Measurements from ENCODE around the gene LRRN4CL. TPM values are rescaled to one million over a fixed set of nuclear protein-coding genes. Genes with fewer than 3 reads are reported as not detected.

The LRRN4CL gene
- total and polyA plus RNA-seq, 2 of the 8 experiments (the other 6 are each of a cell fraction or from before 2014, with no cell fraction given), result 0.05 to 0.26 TPM

DNA sequence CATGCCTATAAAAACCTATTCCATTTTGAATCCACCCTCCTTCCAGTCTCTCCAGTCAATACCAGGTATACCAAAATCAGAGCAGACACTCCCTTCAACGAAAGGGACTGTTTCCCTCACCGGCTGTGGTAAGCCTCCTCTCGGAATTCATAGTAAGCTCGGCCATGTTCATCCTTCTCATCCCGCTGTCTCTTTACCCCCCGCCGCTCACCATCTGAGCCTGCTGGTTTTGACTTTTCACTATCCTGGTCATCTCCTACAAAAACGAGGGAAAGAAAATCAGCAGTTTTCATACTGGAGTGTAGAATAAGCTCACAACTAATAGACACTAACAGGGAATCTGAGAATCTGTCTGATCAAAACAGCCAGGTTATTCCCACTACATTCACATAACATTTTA lies 34.8 kb upstream of the LRRN4CL start:
- H4K5ac ChIP-seq (ENCODE audit: insufficient read length, low read depth, low read length), result no peak overlapping the region
- no peak overlapping the region for H2BK12ac ChIP-seq (ENCODE audit: low read depth, low read length)
- H2AFZ ChIP-seq (ENCODE audit: low read length), result no peak overlapping the region
- H2BK120ac ChIP-seq (replicated peaks; ENCODE audit: low read depth, low read length), result no peak overlapping the region
- peak overlapping the region; percentile 36 to 93; a peak in 1 of 4 replicates for H3K4me2 ChIP-seq (ENCODE audit: insufficient read depth in 1 of 2, low read depth in 2 of 2, low read length in 2 of 2)
- H3K36me3 ChIP-seq (ENCODE audit: control insufficient read depth in 2 of 4, insufficient read depth in 4 of 4, low read length in 3 of 4), result peaks cover 33 to 53% (median 45%) of the 10 kb centered on the region in 4 experiments
- no peak overlapping the region for H2BK5ac ChIP-seq (ENCODE audit: low read depth, low read length)
- H3K56ac ChIP-seq (replicated peaks; ENCODE audit: insufficient read length, low read depth, low read length), result no peak overlapping the region
- no peaks in the 10 kb centered on the region for H3K27me3 ChIP-seq (replicated peaks in 1 of 4; ENCODE audit: control insufficient read depth in 3 of 4, extremely low read depth in 1 of 4, insufficient read depth in 3 of 4, low read length in 3 of 4)
- no peak overlapping the region for H3K18ac ChIP-seq (ENCODE audit: extremely low read depth, low read length)
- no peak overlapping the region for H4K91ac ChIP-seq (replicated peaks; ENCODE audit: insufficient read length, low read length)
- FAIRE-seq (no peak), DNase-seq (ENCODE audit: low read depth in 1 of 2, low spot score in 2 of 2) (no peak)
- H2BK20ac ChIP-seq (ENCODE audit: low read length), result no peak overlapping the region
- H3K23ac ChIP-seq (ENCODE audit: insufficient read length), result no peak overlapping the region
- no peaks in the 10 kb centered on the region; a peak in 3 of 7 replicates for H3K4me1 ChIP-seq (replicated peaks in 1 of 4; ENCODE audit: control insufficient read depth in 3 of 4, insufficient read depth in 4 of 4, low read length in 3 of 4)
- H2BK15ac ChIP-seq (ENCODE audit: low read length), result no peak overlapping the region
- no peak overlapping the region for H3K9ac ChIP-seq (replicated peaks in 1 of 4; ENCODE audit: extremely low read depth in 1 of 4, low read depth in 3 of 4, low read length in 3 of 4)
- ChIA-PET POLR2A (ENCODE audit: partially characterized antibody) (interaction anchor here (0.9 to 10.9 kb wide), 11 partner anchors 10 to 129 kb away, joined by 3 to 192 read pairs (median 15); partner anchors contain the start of genes BSCL2, C11orf98, CSKMT and GNG3), CTCF (ENCODE audit: partially characterized antibody) (interaction anchor here (1.0 to 2.4 kb wide), 7 partner anchors 9 to 132 kb away, joined by 3 to 13 read pairs (median 4); no protein-coding TSS in a partner anchor)
- H4K8ac ChIP-seq (ENCODE audit: extremely low read depth, insufficient read depth, low read length), result no peak overlapping the region
- peaks cover 18 to 63% of the 10 kb centered on the region in 2 experiments for H3K79me2 ChIP-seq (ENCODE audit: control insufficient read depth in 1 of 2, insufficient read depth in 2 of 2, low read length in 2 of 2)
- H3K9me3 ChIP-seq (ENCODE audit: insufficient read depth in 2 of 2, low read depth in 1 of 2, low read length in 1 of 2), result no peaks in the 10 kb centered on the region
- H2AK5ac ChIP-seq (ENCODE audit: low read depth, low read length), result no peak overlapping the region
- H3K27ac ChIP-seq (ENCODE audit: low read depth, low read length), result no peak overlapping the region
- peaks cover 12 to 17% of the 10 kb centered on the region in 2 experiments for H4K20me1 ChIP-seq (replicated peaks in 1 of 2; ENCODE audit: control insufficient read depth in 1 of 2, insufficient read depth in 2 of 2, low read length in 2 of 2)
- H3K23me2 ChIP-seq (ENCODE audit: low read depth, low read length), result peaks cover 16% of the 10 kb centered on the region
- no peak overlapping the region for H3K4ac ChIP-seq (replicated peaks; ENCODE audit: insufficient read length, low read depth, low read length)
- TF ChIP-seq CHD1 (IDR thresholded peaks at IDR 0.05; ENCODE audit: low read depth, low read length), result no peak
- 90% methylated on average over 8 of the region's 8 CpGs; no CpG with 5 or more reads in 1 of the 2 experiments for WGBS, 2 experiments (ENCODE audit: extremely low coverage in 1 of 2, insufficient coverage in 1 of 2, insufficient read length in 1 of 2, insufficient replicate concordance in 2 of 2, low coverage in 1 of 2, low lambda C conversion rate in 2 of 2, missing lambda C conversion rate in 1 of 2)
- H3K4me3 ChIP-seq (ENCODE audit: extremely low read depth in 1 of 4, insufficient read depth in 2 of 4, low read depth in 3 of 4, low read length in 4 of 4), result peak overlapping the region in 1 of 4 experiments; percentile 87; a peak in 2 of 8 replicates
- H3K14ac ChIP-seq (ENCODE audit: insufficient read length), result no peak overlapping the region
- H3K79me1 ChIP-seq (ENCODE audit: low read depth, low read length), result 0 out of 2 replicates have a peak, but pooled peaks cover 2% of the 10 kb centered on the region

All from H1 (cell line).